ENCODE results near the gene NUP93. TPM values are rescaled to one million over a fixed set of nuclear protein-coding genes. Genes with fewer than 3 reads are reported as not detected.
"Not testable (repeated sequence)": the region's sequence is repeated elsewhere in the genome, so short reads cannot be mapped to it uniquely, and the experiment has no call there.

Gene NUP93
- total and polyA plus RNA-seq, 2 donors from 2014 or later: 34.8 to 48.8 TPM

DNA sequence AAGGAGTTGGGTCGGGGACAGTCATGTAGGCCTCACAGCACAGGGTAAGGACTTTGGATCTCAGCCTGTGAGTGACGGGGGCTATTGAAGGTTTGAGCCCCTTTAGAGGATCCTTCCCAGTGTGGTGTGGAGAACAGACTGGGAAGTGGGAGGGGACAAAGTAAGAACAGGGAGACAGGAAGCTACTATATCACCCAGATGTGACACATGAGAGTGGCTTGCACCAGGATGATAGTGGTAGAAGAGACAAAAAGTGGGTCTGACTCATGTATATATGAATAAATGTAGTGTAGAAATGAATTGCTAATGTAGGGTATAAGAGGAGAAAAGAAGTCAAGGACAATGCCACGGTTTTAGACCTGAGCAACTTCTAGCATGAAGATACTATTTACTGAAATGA, 4.5 kb downstream of the NUP93 start:
- H3K9me3 ChIP-seq (ENCODE audit: control insufficient read depth in 2 of 3, insufficient read depth in 1 of 3, low read length in 3 of 3): no peaks in the 10 kb centered on the region
- DNase-seq (no peak), FAIRE-seq (no peak)
- H3K9ac ChIP-seq (ENCODE audit: low read length in 3 of 3): no peak overlapping the region
- H3K27ac ChIP-seq (ENCODE audit: low read depth in 2 of 2, low read length in 2 of 2): no peak overlapping the region
- H3K4me3 ChIP-seq (ENCODE audit: low read length in 3 of 3): no peak overlapping the region
- H3K36me3 ChIP-seq (ENCODE audit: control insufficient read depth in 2 of 3, insufficient read depth in 3 of 3, low read length in 3 of 3): no peaks in the 10 kb centered on the region
- H3K27me3 ChIP-seq (ENCODE audit: control insufficient read depth, insufficient read depth, low read length): no peaks in the 10 kb centered on the region
- H3K4me1 ChIP-seq (ENCODE audit: control insufficient read depth in 2 of 3, insufficient read depth in 2 of 3, low read depth in 1 of 3, low read length in 3 of 3): peaks cover 0 to 5% (median 2%) of the 10 kb centered on the region in 3 donors
- intact Hi-C loops (cut with DNase I): no loop called here
- TF ChIP-seq CTCF (IDR thresholded peaks at IDR 0.05; ENCODE audit: borderline replicate concordance, extremely low read depth, insufficient read depth): no peak

DNA sequence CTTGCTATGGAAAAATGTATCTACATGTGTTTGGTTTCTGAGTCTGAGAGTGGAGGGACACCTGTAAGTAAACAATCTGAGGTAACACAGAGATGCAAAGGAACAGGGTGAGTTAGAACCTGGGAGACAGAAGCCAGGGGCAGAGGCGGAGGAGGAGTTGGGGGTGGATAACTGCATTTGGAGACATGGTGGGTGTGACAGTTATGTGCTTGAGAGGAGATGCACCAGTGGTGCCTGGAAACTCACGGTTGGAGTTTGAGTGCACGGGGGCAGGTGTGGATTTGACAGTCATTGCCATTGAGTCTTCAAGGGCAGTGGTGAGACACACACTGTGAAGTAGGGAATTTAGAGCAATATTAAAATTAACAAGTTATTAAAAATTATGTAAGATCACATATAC, 6.5 kb downstream of the NUP93 start:
- H3K9me3 ChIP-seq (ENCODE audit: control insufficient read depth in 2 of 3, insufficient read depth in 1 of 3, low read length in 3 of 3): no peaks in the 10 kb centered on the region
- no peak for TF ChIP-seq CTCF (IDR thresholded peaks at IDR 0.05; ENCODE audit: borderline replicate concordance, extremely low read depth, insufficient read depth)
- intact Hi-C loops (cut with DNase I): no loop called here
- DNase-seq (no peak), FAIRE-seq (no peak)
- peaks cover 0 to 2% (median 0%) of the 10 kb centered on the region in 3 donors for H3K4me1 ChIP-seq (ENCODE audit: control insufficient read depth in 2 of 3, insufficient read depth in 2 of 3, low read depth in 1 of 3, low read length in 3 of 3)
- no peak overlapping the region for H3K9ac ChIP-seq (ENCODE audit: low read length in 3 of 3)
- no peak overlapping the region for H3K4me3 ChIP-seq (ENCODE audit: low read length in 3 of 3)
- no peaks in the 10 kb centered on the region for H3K27me3 ChIP-seq (ENCODE audit: control insufficient read depth, insufficient read depth, low read length)
- H3K36me3 ChIP-seq (ENCODE audit: control insufficient read depth in 2 of 3, insufficient read depth in 3 of 3, low read length in 3 of 3): no peaks in the 10 kb centered on the region
- no peak overlapping the region for H3K27ac ChIP-seq (ENCODE audit: low read depth in 2 of 2, low read length in 2 of 2)

DNA sequence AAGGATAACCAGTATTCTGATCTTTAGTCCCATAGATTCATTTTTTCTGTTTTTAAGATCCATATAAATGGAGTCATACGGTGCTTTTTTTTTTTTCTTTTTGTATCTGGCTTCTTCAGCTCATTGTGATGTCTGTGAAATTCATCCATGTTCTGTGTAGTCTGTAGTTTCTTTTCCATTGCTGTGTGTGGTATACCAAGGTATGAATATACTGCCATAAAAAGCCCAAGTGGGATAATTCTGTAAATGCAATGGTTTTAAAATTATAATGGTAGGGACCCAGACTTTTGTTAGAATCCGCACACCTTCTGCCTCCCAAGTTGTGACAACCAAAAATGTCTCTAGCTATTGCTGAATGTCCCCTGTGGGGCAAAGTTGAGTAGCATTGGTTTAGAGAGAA, 7.6 kb downstream of the NUP93 start:
- Histone ChIP-seq H3K27ac (ENCODE audit: low read depth in 2 of 2, low read length in 2 of 2) (no peak overlapping the region), H3K27me3 (ENCODE audit: control insufficient read depth, insufficient read depth, low read length) (no peaks in the 10 kb centered on the region), H3K9ac (ENCODE audit: low read length in 3 of 3) (no peak overlapping the region), H3K4me3 (ENCODE audit: low read length in 3 of 3) (no peak overlapping the region), H3K36me3 (ENCODE audit: control insufficient read depth in 2 of 3, insufficient read depth in 3 of 3, low read length in 3 of 3) (no peaks in the 10 kb centered on the region), H3K9me3 (ENCODE audit: control insufficient read depth in 2 of 3, insufficient read depth in 1 of 3, low read length in 3 of 3) (no peaks in the 10 kb centered on the region), H3K4me1 (ENCODE audit: control insufficient read depth in 2 of 3, insufficient read depth in 2 of 3, low read depth in 1 of 3, low read length in 3 of 3) (peaks cover 0 to 2% (median 0%) of the 10 kb centered on the region in 3 donors)
- no peak for FAIRE-seq
- intact Hi-C loops (cut with DNase I): no loop called here
- no peak for TF ChIP-seq CTCF (IDR thresholded peaks at IDR 0.05; ENCODE audit: borderline replicate concordance, extremely low read depth, insufficient read depth)
- no peak for DNase-seq

GRCh38 chr16:56738221-56738620, 8.3 kb downstream of the NUP93 start:
- no peaks in the 10 kb centered on the region for H3K9me3 ChIP-seq (ENCODE audit: control insufficient read depth in 2 of 3, insufficient read depth in 1 of 3, low read length in 3 of 3)
- no peak for TF ChIP-seq CTCF (IDR thresholded peaks at IDR 0.05; ENCODE audit: borderline replicate concordance, extremely low read depth, insufficient read depth)
- no peak overlapping the region for H3K27ac ChIP-seq (ENCODE audit: low read depth in 2 of 2, low read length in 2 of 2)
- no peaks in the 10 kb centered on the region for H3K27me3 ChIP-seq (ENCODE audit: control insufficient read depth, insufficient read depth, low read length)
- no peaks in the 10 kb centered on the region for H3K36me3 ChIP-seq (ENCODE audit: control insufficient read depth in 2 of 3, insufficient read depth in 3 of 3, low read length in 3 of 3)
- peaks cover 0 to 5% (median 0%) of the 10 kb centered on the region in 3 donors for H3K4me1 ChIP-seq (ENCODE audit: control insufficient read depth in 2 of 3, insufficient read depth in 2 of 3, low read depth in 1 of 3, low read length in 3 of 3)
- no peak overlapping the region for H3K4me3 ChIP-seq (ENCODE audit: low read length in 3 of 3)
- FAIRE-seq (no peak), DNase-seq (no peak)
- intact Hi-C loops (cut with DNase I): no loop called here
- H3K9ac ChIP-seq (ENCODE audit: low read length in 3 of 3): no peak overlapping the region

DNA sequence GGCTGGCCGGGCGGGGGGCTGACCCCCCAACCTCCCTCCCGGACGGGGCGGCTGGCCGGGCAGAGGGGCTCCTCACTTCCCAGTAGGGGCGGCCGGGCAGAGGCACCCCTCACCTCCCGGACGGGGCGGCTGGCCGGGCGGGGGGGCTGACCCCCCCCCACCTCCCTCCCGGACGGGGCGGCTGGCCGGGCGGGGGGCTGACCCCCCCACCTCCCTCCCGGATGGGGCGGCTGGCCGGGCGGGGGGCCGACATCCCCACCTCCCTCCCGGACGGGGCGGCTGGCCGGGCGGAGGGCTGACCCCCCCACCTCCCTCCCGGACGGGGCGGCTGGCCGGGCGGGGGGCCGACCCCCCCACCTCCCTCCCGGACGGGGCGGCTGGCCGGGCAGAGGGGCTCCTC, 9.4 kb downstream of the NUP93 start:
- H3K27ac ChIP-seq (ENCODE audit: low read depth in 2 of 2, low read length in 2 of 2); H3K27me3 ChIP-seq (ENCODE audit: control insufficient read depth, insufficient read depth, low read length); H3K9me3 ChIP-seq (ENCODE audit: control insufficient read depth in 2 of 3, insufficient read depth in 1 of 3, low read length in 3 of 3); H3K9ac ChIP-seq (ENCODE audit: low read length in 3 of 3); H3K4me1 ChIP-seq (ENCODE audit: control insufficient read depth in 2 of 3, insufficient read depth in 2 of 3, low read depth in 1 of 3, low read length in 3 of 3); H3K36me3 ChIP-seq (ENCODE audit: control insufficient read depth in 2 of 3, insufficient read depth in 3 of 3, low read length in 3 of 3); FAIRE-seq; H3K4me3 ChIP-seq (ENCODE audit: low read length in 3 of 3); DNase-seq; intact Hi-C loops (cut with DNase I): not testable (repeated sequence)
